Left lobe of liver (tissue), 2 donors: ENCODE results near the gene C1orf21. TPM values are rescaled to one million over a fixed set of nuclear protein-coding genes. Genes with fewer than 3 reads are reported as not detected.
"Not testable (repeated sequence)": the region's sequence is repeated elsewhere in the genome, so short reads cannot be mapped to it uniquely, and the experiment has no call there.

Source experiments
- ATAC-seq: fragments of 200-7000 bp; cut with Tn5 transposase; one replicate; pipeline ENCODE4 v1.9.1; 2020; ENCODE audit warnings: mild to moderate bottlenecking, moderate library complexity
- DNase-seq: peaks from one replicate; pipeline ENCODE4 v3.0.0-alpha.2; 2020; ENCODE audit warnings: low spot score
- total RNA-seq: library from RNA; stranded (reverse); gene quantifications from one replicate; pipeline ENCODE4 v1.2.1, GENCODE V29; 2021
- donor health status: DM: no; HTN: no; CAD: no; lungs with moderate emphysema.
- donor health status: DM: no; HTN: yes; CAD: no.

Gene C1orf21
- total RNA-seq: 19.6 TPM

- DNase-seq: peak; percentile 79
Observed at GRCh38 chr1:184386312-184387068, at the start of gene C1orf21. Gene C1orf21 (plus strand): TSS chr1:184387029. CDS start chr1:184477510, 90,481 bp downstream.

GRCh38 chr1:184337865-184338264 is 49.0 kb upstream of the C1orf21 start:
- DNase-seq, ATAC-seq: not testable (repeated sequence)

More at GRCh38 chr1:184386312-184387068, at the start of gene C1orf21:
- ATAC-seq: peak; percentile 97

- no peak for DNase-seq
- no peak for ATAC-seq
Observed at GRCh38 chr1:184340984-184341383, 45.8 kb upstream of the C1orf21 start.

GRCh38 chr1:184350573-184350972 is 36.3 kb upstream of the C1orf21 start:
- DNase-seq: no peak
- ATAC-seq: no peak

GRCh38 chr1:184351416-184351975 is 35.3 kb upstream of the C1orf21 start:
- DNase-seq (no peak), ATAC-seq (no peak)

GRCh38 chr1:184352776-184353175 is 34.1 kb upstream of the C1orf21 start:
- DNase-seq: no peak
- no peak for ATAC-seq

- no peak for ATAC-seq
Observed at GRCh38 chr1:184354719-184355118, 32.1 kb upstream of the C1orf21 start.

GRCh38 chr1:184356891-184357290 is 29.9 kb upstream of the C1orf21 start:
- ATAC-seq: no peak
- no peak for DNase-seq

More at GRCh38 chr1:184354719-184355118, 32.1 kb upstream of the C1orf21 start:
- no peak for DNase-seq

GRCh38 chr1:184358256-184358655 is 28.6 kb upstream of the C1orf21 start:
- ATAC-seq: no peak
- DNase-seq: no peak

- DNase-seq: no peak
- no peak for ATAC-seq
Observed at GRCh38 chr1:184359909-184360308, 26.9 kb upstream of the C1orf21 start.

- no peak for ATAC-seq
Observed at GRCh38 chr1:184362876-184363275, 24.0 kb upstream of the C1orf21 start.

GRCh38 chr1:184365699-184366098 is 21.1 kb upstream of the C1orf21 start:
- DNase-seq (no peak), ATAC-seq (no peak)

More at GRCh38 chr1:184362876-184363275, 24.0 kb upstream of the C1orf21 start:
- DNase-seq: no peak

GRCh38 chr1:184366997-184367396 is 19.8 kb upstream of the C1orf21 start:
- ATAC-seq (no peak), DNase-seq (no peak)

GRCh38 chr1:184367427-184368038 is 19.3 kb upstream of the C1orf21 start:
- no peak for ATAC-seq
- no peak for DNase-seq

- no peak for DNase-seq
- ATAC-seq: no peak
Observed at GRCh38 chr1:184368354-184368753, 18.5 kb upstream of the C1orf21 start.

GRCh38 chr1:184370850-184371249 is 16.0 kb upstream of the C1orf21 start:
- ATAC-seq (no peak), DNase-seq (no peak)

GRCh38 chr1:184373155-184373554 is 13.7 kb upstream of the C1orf21 start:
- DNase-seq (no peak), ATAC-seq (no peak)

- DNase-seq: no peak
- ATAC-seq: no peak
Observed at GRCh38 chr1:184376369-184376768, 10.5 kb upstream of the C1orf21 start.

- DNase-seq (no peak), ATAC-seq (no peak)
Observed at GRCh38 chr1:184379111-184379752, 7.6 kb upstream of the C1orf21 start.

GRCh38 chr1:184380468-184380867 is 6.4 kb upstream of the C1orf21 start:
- ATAC-seq: no peak

GRCh38 chr1:184383772-184384323 is 3.0 kb upstream of the C1orf21 start:
- ATAC-seq: no peak
- DNase-seq: no peak

More at GRCh38 chr1:184380468-184380867, 6.4 kb upstream of the C1orf21 start:
- no peak for DNase-seq
